Muscle layer of duodenum (tissue), 2 donors: Measurements from ENCODE around the gene SNAP47.

ENCODE experiments used
- H3K27ac ChIP-seq: one replicate; pipeline ENCODE4 v1.7.0; 2013; ENCODE audit warnings: mild to moderate bottlenecking, low read length
- H3K27me3 ChIP-seq: one replicate; pipeline ENCODE4 v1.7.0; 2013; ENCODE audit warnings: low read depth, mild to moderate bottlenecking, control low read depth, low read length
- H3K36me3 ChIP-seq, 2 donors: one replicate each; pipeline ENCODE4 v1.7.0; 2013; ENCODE audit warnings: low read length in 2 of 2, control low read depth in 1 of 2, mild to moderate bottlenecking in 1 of 2; ENCODE audit not compliant: insufficient read depth in 2 of 2, control insufficient read depth in 1 of 2
- H3K4me1 ChIP-seq, 2 donors: one replicate each; pipeline ENCODE4 v1.7.0; 2013; ENCODE audit warnings: low read length in 2 of 2, mild to moderate bottlenecking in 2 of 2, control low read depth in 1 of 2, moderate library complexity in 1 of 2; ENCODE audit not compliant: insufficient read depth in 2 of 2, control insufficient read depth in 1 of 2
- H3K4me3 ChIP-seq, 2 donors: one replicate each; pipeline ENCODE4 v1.7.0; 2013; ENCODE audit warnings: low read length in 2 of 2, low read depth in 1 of 2, mild to moderate bottlenecking in 1 of 2
- H3K9me3 ChIP-seq, 2 donors: one replicate each; pipeline ENCODE4 v1.7.0; 2013; ENCODE audit warnings: low read length in 2 of 2, control low read depth in 1 of 2, mild to moderate bottlenecking in 1 of 2; ENCODE audit not compliant: control insufficient read depth in 1 of 2
- donor health status: healthy.

The SNAP47 gene

DNA sequence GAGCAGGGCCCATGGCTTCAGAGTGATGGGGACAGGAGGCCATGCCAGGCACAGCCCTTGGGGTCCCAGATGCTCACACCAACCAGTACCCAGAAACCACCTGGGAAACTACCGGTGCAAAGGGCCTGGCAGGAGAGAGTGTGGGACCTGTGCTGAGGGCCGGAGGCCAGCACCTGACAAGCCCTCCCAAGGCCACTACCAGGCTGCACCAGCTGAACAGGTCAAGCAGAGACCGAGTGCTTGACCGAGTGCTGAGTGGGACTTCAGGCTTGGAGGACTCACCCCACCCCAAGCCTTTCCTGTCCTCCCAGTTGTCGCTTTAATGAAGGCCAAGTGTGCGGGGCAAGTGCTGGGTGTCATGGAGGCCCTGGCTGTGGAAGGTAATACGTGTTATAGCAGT lies 36.5 kb downstream of the SNAP47 start:
- no peaks in the 10 kb centered on the region for H3K9me3 ChIP-seq
- H3K4me3 ChIP-seq = no peak overlapping the region
- H3K27ac ChIP-seq = no peak overlapping the region
- no peaks in the 10 kb centered on the region for H3K27me3 ChIP-seq
- H3K36me3 ChIP-seq = peaks cover 17 to 39% of the 10 kb centered on the region in 2 donors
- peaks cover 0 to 23% of the 10 kb centered on the region in 2 donors for H3K4me1 ChIP-seq

- H3K27me3 ChIP-seq = no peaks in the 10 kb centered on the region
- no peak overlapping the region for H3K4me3 ChIP-seq
- no peaks in the 10 kb centered on the region for H3K9me3 ChIP-seq
- H3K27ac ChIP-seq = no peak overlapping the region
- peaks cover 8 to 21% of the 10 kb centered on the region in 2 donors for H3K36me3 ChIP-seq
- peaks cover 0 to 24% of the 10 kb centered on the region in 2 donors for H3K4me1 ChIP-seq
Observed at GRCh38 chr1:227773558-227773957, 38.3 kb downstream of the SNAP47 start.

GRCh38 chr1:227774051-227774731 lies 39.0 kb downstream of the SNAP47 start:
- H3K36me3 ChIP-seq = peaks cover 8 to 14% of the 10 kb centered on the region in 2 donors
- H3K4me3 ChIP-seq = no peak overlapping the region
- no peak overlapping the region for H3K27ac ChIP-seq
- H3K9me3 ChIP-seq = no peaks in the 10 kb centered on the region
- no peaks in the 10 kb centered on the region for H3K27me3 ChIP-seq
- peaks cover 0 to 24% of the 10 kb centered on the region in 2 donors for H3K4me1 ChIP-seq

GRCh38 chr1:227774821-227775661 lies 39.8 kb downstream of the SNAP47 start:
- Histone ChIP-seq H3K27ac (no peak overlapping the region), H3K9me3 (no peaks in the 10 kb centered on the region), H3K27me3 (no peaks in the 10 kb centered on the region), H3K4me1 (peaks cover 0 to 24% of the 10 kb centered on the region in 2 donors), H3K36me3 (peaks cover 4 to 8% of the 10 kb centered on the region in 2 donors), H3K4me3 (peak overlapping the region in 1 of 2 donors; percentile 36)

DNA sequence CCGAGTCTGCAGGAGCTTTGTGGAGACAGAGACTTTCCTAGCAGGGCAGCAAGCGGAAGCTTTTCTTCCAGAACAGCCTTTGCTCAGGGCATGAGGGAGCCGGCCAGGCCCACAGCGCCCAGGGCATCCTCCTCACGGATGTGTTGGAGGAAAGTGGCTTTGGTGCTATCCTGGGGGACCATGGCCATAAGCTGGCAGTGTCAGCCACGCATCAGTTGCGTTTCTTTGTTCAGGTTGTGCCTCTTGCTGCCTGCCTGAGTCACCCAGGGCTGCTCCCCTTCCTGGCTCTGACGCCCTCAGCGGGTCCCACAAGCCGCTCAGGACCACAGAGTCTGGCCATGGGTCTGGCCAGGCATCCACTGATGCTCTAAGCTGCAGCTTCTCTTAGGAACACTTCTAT lies 40.6 kb downstream of the SNAP47 start:
- no peak overlapping the region for H3K27ac ChIP-seq
- no peak overlapping the region for H3K4me3 ChIP-seq
- H3K27me3 ChIP-seq = no peaks in the 10 kb centered on the region
- H3K4me1 ChIP-seq = peaks cover 0 to 24% of the 10 kb centered on the region in 2 donors
- no peaks in the 10 kb centered on the region for H3K9me3 ChIP-seq
- peaks cover under 1 to 6% of the 10 kb centered on the region in 2 donors for H3K36me3 ChIP-seq

DNA sequence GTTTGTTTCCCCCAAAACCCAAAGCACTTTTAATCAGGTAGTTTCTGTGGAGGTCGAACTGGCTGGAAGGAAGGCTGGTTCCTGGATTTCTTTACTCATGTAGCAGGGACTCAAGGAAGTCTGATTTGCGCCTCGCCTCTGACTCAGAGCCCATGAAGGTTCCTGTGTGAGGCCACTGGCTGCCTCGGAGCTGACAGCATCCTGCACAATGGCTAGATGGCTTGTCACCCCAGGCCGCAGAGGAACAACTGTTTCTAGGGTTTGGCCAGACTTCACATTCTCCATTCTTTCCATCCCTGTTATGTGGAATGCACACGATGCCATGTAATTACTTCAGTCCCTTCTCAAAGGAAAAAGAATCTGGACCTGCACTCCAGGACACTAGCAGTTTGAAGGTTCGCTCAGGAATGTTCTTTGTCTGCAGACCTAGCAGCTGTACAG lies 41.1 kb downstream of the SNAP47 start:
- H3K36me3 ChIP-seq = peaks cover 4 to 10% of the 10 kb centered on the region in 2 donors
- H3K27ac ChIP-seq = no peak overlapping the region

DNA sequence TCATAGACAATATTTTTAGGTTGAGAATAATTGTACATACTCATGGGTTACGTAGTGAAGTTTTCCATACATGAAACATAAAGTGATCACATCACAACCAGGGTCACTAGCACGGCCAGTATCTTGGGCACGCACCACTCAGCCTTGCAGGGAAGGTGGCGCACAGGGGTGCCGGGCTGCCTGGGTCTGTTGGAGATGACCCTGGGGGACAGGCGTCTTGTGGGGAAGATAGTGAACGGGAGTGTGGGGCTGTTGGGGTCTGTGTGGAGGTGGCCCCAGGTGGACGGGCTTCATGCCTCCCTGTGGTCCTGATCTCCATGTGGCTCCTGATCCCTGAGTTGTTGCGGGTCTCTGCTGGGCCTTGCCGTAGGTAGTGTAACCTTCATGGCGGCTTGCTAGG lies 41.9 kb downstream of the SNAP47 start:
- H3K4me1 ChIP-seq = peaks cover 0 to 24% of the 10 kb centered on the region in 2 donors
- H3K36me3 ChIP-seq = peaks cover 4 to 15% of the 10 kb centered on the region in 2 donors
- no peak overlapping the region for H3K27ac ChIP-seq
- no peaks in the 10 kb centered on the region for H3K9me3 ChIP-seq
- no peaks in the 10 kb centered on the region for H3K27me3 ChIP-seq
- no peak overlapping the region for H3K4me3 ChIP-seq

More for the DNA sequence above, 41.1 kb downstream of the SNAP47 start:
- Histone ChIP-seq H3K9me3 (no peaks in the 10 kb centered on the region), H3K27me3 (no peaks in the 10 kb centered on the region), H3K4me1 (peaks cover 0 to 24% of the 10 kb centered on the region in 2 donors), H3K4me3 (no peak overlapping the region)

GRCh38 chr1:227777646-227778045 lies 42.4 kb downstream of the SNAP47 start:
- Histone ChIP-seq H3K27me3 (no peaks in the 10 kb centered on the region), H3K36me3 (peaks cover 4 to 17% of the 10 kb centered on the region in 2 donors), H3K4me1 (peaks cover 0 to 24% of the 10 kb centered on the region in 2 donors), H3K27ac (no peak overlapping the region), H3K9me3 (no peaks in the 10 kb centered on the region), H3K4me3 (no peak overlapping the region)

DNA sequence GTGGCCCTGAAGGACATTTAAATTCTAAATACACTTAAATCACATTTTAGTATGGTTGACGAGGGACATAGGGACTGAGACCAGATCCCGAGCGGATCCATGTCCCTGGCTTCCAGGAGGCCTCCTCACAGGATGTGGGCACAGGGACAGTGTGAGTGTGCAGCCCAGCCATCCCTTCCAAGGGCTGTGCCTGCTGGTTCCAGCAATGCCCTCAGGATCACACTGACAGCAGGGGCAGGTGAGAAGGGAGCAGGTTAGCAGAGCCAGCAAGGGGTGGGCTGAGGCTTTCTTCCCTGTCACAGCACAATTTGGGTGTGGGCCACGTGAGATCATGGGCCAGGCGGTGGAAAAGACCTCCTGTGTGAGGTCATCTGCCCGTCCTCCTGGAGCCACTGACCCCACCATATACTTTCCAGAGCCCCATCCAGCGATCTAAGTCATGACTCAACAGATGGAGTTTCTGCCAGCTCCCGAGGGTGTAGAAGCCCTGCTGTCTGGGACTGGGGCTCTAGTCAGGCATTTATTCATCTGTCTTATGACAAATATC lies 43.2 kb downstream of the SNAP47 start:
- H3K4me1 ChIP-seq = peaks cover 0 to 24% of the 10 kb centered on the region in 2 donors
- no peaks in the 10 kb centered on the region for H3K27me3 ChIP-seq
- H3K4me3 ChIP-seq = no peak overlapping the region
- peaks cover 4 to 17% of the 10 kb centered on the region in 2 donors for H3K36me3 ChIP-seq
- no peaks in the 10 kb centered on the region for H3K9me3 ChIP-seq
- H3K27ac ChIP-seq = no peak overlapping the region

DNA sequence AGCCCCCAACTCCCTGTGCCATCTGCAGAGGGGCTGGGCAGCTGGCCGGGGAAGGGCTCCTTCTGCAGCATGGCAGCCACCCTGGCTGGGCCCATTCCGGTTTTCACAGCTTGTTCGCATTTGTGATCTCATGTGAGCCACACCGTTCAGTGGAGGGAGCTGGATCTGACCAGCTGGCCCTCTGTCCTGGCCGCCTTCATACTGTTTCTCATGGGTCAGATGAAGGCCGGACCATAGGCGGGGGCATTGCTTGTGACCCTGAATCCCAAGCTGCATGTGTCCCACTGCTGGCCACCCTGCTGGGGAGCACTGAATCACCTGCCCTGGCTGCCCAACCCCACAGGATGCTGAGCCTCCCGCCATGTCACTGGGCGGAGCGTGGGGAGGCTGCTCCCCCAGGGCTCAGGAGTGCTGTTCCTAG lies 43.8 kb downstream of the SNAP47 start:
- Histone ChIP-seq H3K36me3 (peaks cover 4 to 17% of the 10 kb centered on the region in 2 donors), H3K4me1 (peaks cover 0 to 24% of the 10 kb centered on the region in 2 donors), H3K4me3 (no peak overlapping the region), H3K27ac (no peak overlapping the region), H3K27me3 (no peaks in the 10 kb centered on the region), H3K9me3 (no peaks in the 10 kb centered on the region)

GRCh38 chr1:227779685-227780084 lies 44.5 kb downstream of the SNAP47 start:
- H3K36me3 ChIP-seq = peaks cover 4 to 17% of the 10 kb centered on the region in 2 donors
- peaks cover 0 to 19% of the 10 kb centered on the region in 2 donors for H3K4me1 ChIP-seq
- H3K27me3 ChIP-seq = no peaks in the 10 kb centered on the region

More at GRCh38 chr1:227779685-227780084, 44.5 kb downstream of the SNAP47 start:
- Histone ChIP-seq H3K4me3 (no peak overlapping the region), H3K9me3 (no peaks in the 10 kb centered on the region), H3K27ac (no peak overlapping the region)
